ENCODE results near the gene FARS2.
"Not testable (repeated sequence)": the region's sequence is repeated elsewhere in the genome, so short reads cannot be mapped to it uniquely, and the experiment has no call there.

Gene FARS2

GRCh38 chr6:5644523-5645185 lies 383.3 kb downstream of the FARS2 start:
- ChIA-PET CTCF (interaction anchor here (0.7 kb wide), 1 partner anchor 371 kb away, joined by 3 read pairs; no protein-coding TSS in a partner anchor), POLR2A (no interaction called here)
- no peak for DNase-seq (ENCODE audit: extremely low spot score)
- TF ChIP-seq LEF1 (IDR thresholded peaks at IDR 0.05; ENCODE audit: borderline replicate concordance) = no peak
- TF ChIP-seq SUZ12 (IDR thresholded peaks at IDR 0.05) = no peak

GRCh38 chr6:5645328-5646290 lies 384.3 kb downstream of the FARS2 start:
- ChIA-PET POLR2A (no interaction called here), CTCF (no interaction called here)
- TF ChIP-seq PKNOX1 (IDR thresholded peaks at IDR 0.05) (no peak), CTBP1 (IDR thresholded peaks at IDR 0.05; ENCODE audit: borderline replicate concordance) (no peak), SUZ12 (IDR thresholded peaks at IDR 0.05) (no peak), SP1 (IDR thresholded peaks at IDR 0.05) (no peak), BHLHE40 (IDR thresholded peaks at IDR 0.05; ENCODE audit: borderline replicate concordance) (no peak), TARDBP (IDR thresholded peaks at IDR 0.05) (no peak)
- no peak for DNase-seq (ENCODE audit: extremely low spot score)

- POLR2A ChIA-PET = no interaction called here
- no peak for DNase-seq (ENCODE audit: extremely low spot score)
- CTCF ChIA-PET = no interaction called here
- TF ChIP-seq HDGF (IDR thresholded peaks at IDR 0.05; ENCODE audit: borderline replicate concordance) (no peak), CTBP1 (IDR thresholded peaks at IDR 0.05; ENCODE audit: borderline replicate concordance) (no peak)
These were observed 391.3 kb downstream of the FARS2 start for GRCh38 chr6:5652406-5653137.

- ChIA-PET CTCF (no interaction called here), POLR2A (no interaction called here)
- no peak for DNase-seq (ENCODE audit: extremely low spot score)
- no peak for TF ChIP-seq HDGF (IDR thresholded peaks at IDR 0.05; ENCODE audit: borderline replicate concordance)
- TF ChIP-seq BHLHE40 (IDR thresholded peaks at IDR 0.05; ENCODE audit: borderline replicate concordance) = no peak
- TF ChIP-seq ZNF384 (IDR thresholded peaks at IDR 0.05) = no peak
- TF ChIP-seq TARDBP (IDR thresholded peaks at IDR 0.05) = no peak
- no peak for TF ChIP-seq FOXM1 (IDR thresholded peaks at IDR 0.05; ENCODE audit: borderline replicate concordance)
- TF ChIP-seq ARNT (IDR thresholded peaks at IDR 0.05) = no peak
- TF ChIP-seq SUZ12 (IDR thresholded peaks at IDR 0.05) = no peak
- no peak for TF ChIP-seq CTBP1 (IDR thresholded peaks at IDR 0.05; ENCODE audit: borderline replicate concordance)
- no peak for TF ChIP-seq L3MBTL2 (conservative IDR thresholded peaks at IDR 0.05)
- no peak for TF ChIP-seq ELF4 (IDR thresholded peaks at IDR 0.05)
- TF ChIP-seq FOXK2 (IDR thresholded peaks at IDR 0.05) = no peak
- TF ChIP-seq NFRKB (IDR thresholded peaks at IDR 0.05) = no peak
These were observed 392.5 kb downstream of the FARS2 start for GRCh38 chr6:5653801-5654200.

- no peak for DNase-seq (ENCODE audit: extremely low spot score)
- TF ChIP-seq ZNF384 (IDR thresholded peaks at IDR 0.05) = no peak
- TF ChIP-seq CTBP1 (IDR thresholded peaks at IDR 0.05; ENCODE audit: borderline replicate concordance) = no peak
- no peak for TF ChIP-seq ARNT (IDR thresholded peaks at IDR 0.05)
- no peak for TF ChIP-seq L3MBTL2 (conservative IDR thresholded peaks at IDR 0.05)
- TF ChIP-seq TARDBP (IDR thresholded peaks at IDR 0.05) = no peak
- no peak for TF ChIP-seq NFRKB (IDR thresholded peaks at IDR 0.05)
- no peak for TF ChIP-seq FOXA1 (IDR thresholded peaks at IDR 0.05)
- TF ChIP-seq BHLHE40 (IDR thresholded peaks at IDR 0.05; ENCODE audit: borderline replicate concordance) = no peak
- no peak for TF ChIP-seq SUZ12 (IDR thresholded peaks at IDR 0.05)
- no peak for TF ChIP-seq LEF1 (IDR thresholded peaks at IDR 0.05; ENCODE audit: borderline replicate concordance)
- no peak for TF ChIP-seq FOXM1 (IDR thresholded peaks at IDR 0.05; ENCODE audit: borderline replicate concordance)
- no peak for TF ChIP-seq SP1 (IDR thresholded peaks at IDR 0.05)
- no peak for TF ChIP-seq HDGF (IDR thresholded peaks at IDR 0.05; ENCODE audit: borderline replicate concordance)
- no peak for TF ChIP-seq ELF4 (IDR thresholded peaks at IDR 0.05)
- no peak for TF ChIP-seq FOXK2 (IDR thresholded peaks at IDR 0.05)
- TF ChIP-seq PKNOX1 (IDR thresholded peaks at IDR 0.05) = no peak
- ChIA-PET CTCF (interaction anchor here (0.6 kb wide), 1 partner anchor 122 kb away, joined by 3 read pairs; no protein-coding TSS in a partner anchor), POLR2A (no interaction called here)
These were observed 394.9 kb downstream of the FARS2 start for GRCh38 chr6:5656226-5656625.

- CTCF ChIA-PET = interaction anchor here (0.6 kb wide), 1 partner anchor 122 kb away, joined by 3 read pairs; no protein-coding TSS in a partner anchor
- DNase-seq (ENCODE audit: extremely low spot score); POLR2A ChIA-PET: not testable (repeated sequence)
These were observed 395.4 kb downstream of the FARS2 start for GRCh38 chr6:5656695-5657094.
